ENCODE data around the gene ATP2B2. TPM values are rescaled to one million over a fixed set of nuclear protein-coding genes. Genes with fewer than 3 reads are reported as not detected.

ATP2B2 gene
- total RNA-seq, 4 donors from 2014 or later, result 0.09 to 0.12 TPM; not detected in 2

- ATAC-seq (ENCODE audit: low FRiP score) (no peak), DNase-seq (ENCODE audit: low spot score) (no peak)
- no peak for TF ChIP-seq CTCF (IDR thresholded peaks at IDR 0.05)
Measured at GRCh38 chr3:10334459-10334858, 170.9 kb downstream of the ATP2B2 start.

GRCh38 chr3:10334042-10334441 is 171.3 kb downstream of the ATP2B2 start:
- DNase-seq (ENCODE audit: low spot score) (no peak), ATAC-seq (ENCODE audit: low FRiP score) (no peak)
- no peak for TF ChIP-seq CTCF (IDR thresholded peaks at IDR 0.05)

- DNase-seq (ENCODE audit: low spot score) (no peak), ATAC-seq (ENCODE audit: low FRiP score) (no peak)
- TF ChIP-seq CTCF (IDR thresholded peaks at IDR 0.05), result no peak
Measured at GRCh38 chr3:10333349-10333650, 172.1 kb downstream of the ATP2B2 start.

- DNase-seq (ENCODE audit: low spot score) (no peak), ATAC-seq (ENCODE audit: low FRiP score) (no peak)
- no peak for TF ChIP-seq CTCF (IDR thresholded peaks at IDR 0.05)
Measured at GRCh38 chr3:10332481-10333348, 172.7 kb downstream of the ATP2B2 start.

- no peak for TF ChIP-seq CTCF (IDR thresholded peaks at IDR 0.05)
- DNase-seq (ENCODE audit: low spot score) (no peak), ATAC-seq (ENCODE audit: low FRiP score) (no peak)
Measured at GRCh38 chr3:10331320-10331719, 174.1 kb downstream of the ATP2B2 start.

- no peak for ATAC-seq (ENCODE audit: low FRiP score)
- no peak for DNase-seq (ENCODE audit: low spot score)
Measured at GRCh38 chr3:10330319-10330718, 175.1 kb downstream of the ATP2B2 start.

More at GRCh38 chr3:10330319-10330718, 175.1 kb downstream of the ATP2B2 start:
- no peak for TF ChIP-seq CTCF (IDR thresholded peaks at IDR 0.05)
